GF-D8 (cell line): ENCODE measurements around the gene CPSF4L.

ENCODE experiments used
- DNase-seq: peaks from one replicate; lab custom pipeline; 2025; lab: John Stamatoyannopoulos, UW

The CPSF4L gene

GRCh38 chr17:73232587-73233373, 28.9 kb downstream of the CPSF4L start:
- DNase-seq, result no peak

DNA sequence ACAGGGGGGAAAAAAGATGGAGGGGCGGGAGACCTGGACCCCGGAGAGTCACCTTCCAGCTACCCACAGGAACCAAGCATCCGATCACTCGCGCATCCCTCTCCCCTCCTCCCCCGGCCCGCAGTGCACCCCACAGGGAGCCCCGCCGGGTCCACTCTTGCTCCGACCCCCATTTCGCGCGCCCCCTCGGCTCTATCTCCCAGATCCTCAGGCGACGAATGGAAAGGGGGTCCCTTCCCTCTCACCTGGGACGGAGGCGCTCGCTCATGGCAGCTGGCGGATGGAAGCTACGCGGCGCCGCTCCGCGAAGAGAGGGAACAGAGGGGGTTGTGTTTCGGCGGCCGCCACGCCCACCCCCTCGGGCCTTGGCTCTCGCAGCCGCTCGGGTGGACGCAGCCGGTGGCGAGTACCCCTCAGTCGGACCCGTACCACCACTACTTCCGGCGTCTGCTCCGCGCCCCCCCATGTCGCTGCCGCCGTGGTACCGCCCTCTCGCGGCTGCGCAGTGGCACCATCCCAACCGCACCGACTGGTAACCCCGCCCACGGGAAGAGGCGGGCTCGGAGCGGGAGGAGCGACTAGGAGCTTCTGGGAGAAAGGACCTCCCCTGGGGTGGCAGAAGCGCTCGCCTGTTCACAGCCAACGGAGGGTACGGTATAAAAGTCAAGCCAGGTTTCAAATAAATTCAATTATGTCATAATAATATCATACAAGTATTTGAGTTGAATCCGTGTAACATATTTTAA, 29.7 kb downstream of the CPSF4L start:
- peak; percentile 80 for DNase-seq

- no peak for DNase-seq
Measured at GRCh38 chr17:73231395-73231794, 30.3 kb downstream of the CPSF4L start.

- no peak for DNase-seq
Measured at GRCh38 chr17:73230088-73230487, 31.6 kb downstream of the CPSF4L start.

- peak; percentile 24 for DNase-seq
Measured at GRCh38 chr17:73228748-73229236, 32.9 kb downstream of the CPSF4L start.

- no peak for DNase-seq
Measured at GRCh38 chr17:73227944-73228343, 33.7 kb downstream of the CPSF4L start.

DNA sequence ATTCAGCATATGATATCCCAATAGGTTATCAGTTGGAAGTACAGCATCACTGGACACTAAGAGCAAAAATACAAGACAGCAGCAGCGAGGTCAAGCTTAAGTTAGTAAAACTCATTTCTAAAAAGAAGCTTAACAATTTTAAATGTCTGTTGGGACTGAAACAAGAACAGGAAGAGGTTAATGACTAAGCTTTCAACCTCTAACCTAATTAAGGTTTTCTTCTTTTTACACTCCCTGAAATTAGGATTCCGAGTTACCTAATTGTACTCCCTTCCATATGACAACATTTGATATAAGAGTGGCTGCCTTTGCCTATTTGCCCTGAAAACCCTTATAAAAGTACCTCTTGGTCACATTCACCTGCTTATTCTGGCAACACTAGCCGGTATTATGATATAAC, 34.3 kb downstream of the CPSF4L start:
- DNase-seq, result no peak

- DNase-seq, result no peak
Measured at GRCh38 chr17:73226556-73227172, 35.0 kb downstream of the CPSF4L start.

DNA sequence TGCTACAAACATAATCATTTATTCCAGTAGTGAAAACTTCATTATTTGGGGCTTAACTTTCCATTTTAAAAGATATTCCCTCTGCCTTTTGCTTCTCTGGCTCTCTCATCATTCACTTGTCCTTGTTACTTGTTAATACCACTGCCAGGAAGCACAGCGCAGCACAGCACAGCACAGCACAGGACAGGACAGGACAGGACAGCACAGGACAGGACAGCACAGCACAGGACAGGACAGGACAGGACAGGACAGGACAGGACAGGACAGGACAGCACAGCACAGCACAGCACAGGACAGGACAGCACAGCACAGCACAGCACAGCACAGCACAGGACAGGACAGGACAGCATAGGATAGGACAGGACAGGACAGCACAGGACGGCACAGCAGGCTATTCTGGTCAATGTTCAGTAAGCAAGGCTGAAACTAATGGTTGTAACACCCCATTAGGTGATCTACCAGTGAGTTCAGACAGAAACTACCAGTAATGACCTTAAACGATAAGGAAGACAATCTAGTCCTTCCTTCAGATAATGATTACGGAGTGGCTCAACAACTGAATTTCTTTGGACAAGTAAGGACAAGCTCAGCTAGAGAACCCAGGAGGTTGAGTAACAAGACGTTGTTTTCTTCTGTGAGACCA, 36.9 kb downstream of the CPSF4L start:
- DNase-seq, result no peak

- DNase-seq, result peak; percentile 11
Measured at GRCh38 chr17:73224237-73224636, 37.4 kb downstream of the CPSF4L start.

GRCh38 chr17:73223626-73224230, 38.0 kb downstream of the CPSF4L start:
- DNase-seq, result no peak

- no peak for DNase-seq
Measured at GRCh38 chr17:73215447-73215846, 46.2 kb downstream of the CPSF4L start.

DNA sequence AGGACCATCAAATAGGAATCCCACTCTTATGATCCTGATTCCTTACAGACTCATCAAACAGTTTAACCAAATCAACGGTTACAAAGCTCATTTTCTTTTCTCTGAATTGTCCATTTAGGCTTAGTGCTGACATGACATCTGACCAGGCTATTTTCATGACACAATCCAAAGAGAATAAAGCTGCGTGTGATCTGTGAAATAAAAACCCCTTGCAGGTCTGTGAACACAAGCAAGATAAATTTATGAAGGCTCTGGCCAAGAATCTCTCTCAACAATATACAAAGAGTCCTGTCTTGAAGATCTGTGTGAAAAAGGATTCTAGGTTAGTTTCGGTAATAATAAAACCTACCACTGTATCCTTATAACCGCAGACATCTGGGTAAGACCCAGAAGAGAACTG, 46.8 kb downstream of the CPSF4L start:
- no peak for DNase-seq

DNA sequence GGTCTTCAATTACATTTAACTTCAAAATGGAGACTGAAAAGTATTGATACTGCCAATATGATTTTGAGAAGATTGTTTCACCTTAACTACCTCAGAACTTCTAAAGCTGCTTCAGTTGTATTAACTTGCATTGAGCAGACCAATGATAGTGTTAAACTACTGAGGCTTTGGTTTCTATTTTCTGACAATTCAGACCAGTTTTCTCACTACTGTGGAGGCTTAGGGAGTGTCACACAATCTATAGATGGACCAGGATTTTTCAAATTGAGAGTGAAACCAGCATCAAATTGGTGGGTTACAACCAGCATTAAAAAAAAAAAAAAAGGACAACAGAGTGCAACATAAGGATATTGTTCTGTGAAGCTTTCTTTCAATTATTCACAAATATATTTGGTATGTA, 47.7 kb downstream of the CPSF4L start:
- no peak for DNase-seq

DNA sequence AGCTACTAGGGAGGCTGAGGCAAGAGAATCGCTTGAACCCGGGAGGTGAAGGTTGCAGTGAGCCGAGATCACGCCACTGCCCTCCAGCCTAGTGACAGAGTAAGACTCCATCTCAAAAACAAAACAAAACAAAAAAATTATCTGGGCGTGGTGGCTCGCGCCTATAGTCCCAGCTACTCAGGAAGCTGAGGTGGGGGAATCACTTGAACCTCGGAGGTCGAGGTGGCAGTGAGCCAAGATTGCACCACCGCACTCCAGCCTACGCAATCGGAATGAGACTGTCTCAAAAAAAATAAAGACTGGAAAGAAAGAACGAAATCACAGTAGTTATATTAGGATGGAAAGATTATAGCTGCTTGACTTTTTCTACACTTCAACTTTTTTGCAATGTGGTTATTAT, 49.9 kb downstream of the CPSF4L start:
- DNase-seq, result no peak

- DNase-seq, result no peak
Measured at GRCh38 chr17:73210002-73210678, 51.5 kb downstream of the CPSF4L start.

GRCh38 chr17:73209436-73209835, 52.2 kb downstream of the CPSF4L start:
- no peak for DNase-seq

- no peak for DNase-seq
Measured at GRCh38 chr17:73208139-73208827, 53.4 kb downstream of the CPSF4L start.

- no peak for DNase-seq
Measured at GRCh38 chr17:73205459-73205961, 56.2 kb downstream of the CPSF4L start.

DNA sequence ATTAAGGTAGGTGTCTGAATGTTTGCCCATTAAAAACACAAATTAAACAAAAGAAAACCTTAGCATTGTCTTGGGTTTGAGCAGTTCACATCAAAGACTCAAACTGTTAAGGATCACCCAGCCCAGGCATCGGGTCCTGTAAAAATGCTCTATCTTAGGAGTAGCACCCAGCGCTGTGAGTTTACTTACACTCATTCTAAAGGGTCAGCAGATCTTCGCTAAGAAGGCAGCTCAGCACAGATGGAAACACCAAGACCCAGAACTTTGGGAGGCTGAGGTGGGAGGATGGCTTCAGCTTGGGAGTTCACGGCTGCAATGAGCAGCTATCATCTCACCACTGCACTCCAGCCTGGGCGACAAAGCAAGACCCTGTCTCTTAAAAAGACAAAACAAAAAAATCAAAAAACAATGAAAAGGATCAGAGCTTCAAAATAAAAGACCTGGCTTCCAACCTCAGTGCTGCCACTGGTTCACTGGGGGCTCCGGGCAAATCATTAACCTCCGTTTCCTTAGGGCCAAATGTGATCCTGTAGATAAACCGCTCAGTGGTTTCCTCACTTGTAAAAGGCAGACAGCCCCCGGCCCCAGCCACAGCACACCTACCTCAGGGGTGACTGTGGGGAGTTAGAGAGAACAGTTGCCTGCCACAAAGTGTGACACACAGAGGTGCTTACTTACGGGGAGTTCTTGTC, 57.7 kb downstream of the CPSF4L start:
- no peak for DNase-seq
